ENCODE results near the gene ATP7B.

The ATP7B gene

GRCh38 chr13:51950722-51951121 lies 60.5 kb downstream of the ATP7B start:
- no peak for DNase-seq (ENCODE audit: low read depth)

- no peak for DNase-seq (ENCODE audit: low read depth)
These were observed 65.0 kb downstream of the ATP7B start for GRCh38 chr13:51946163-51946669.

- no peak for DNase-seq (ENCODE audit: low read depth)
These were observed 66.1 kb downstream of the ATP7B start for GRCh38 chr13:51945149-51945548.

GRCh38 chr13:51944428-51944827 lies 66.8 kb downstream of the ATP7B start:
- DNase-seq (ENCODE audit: low read depth) = no peak

GRCh38 chr13:51943721-51944120 lies 67.5 kb downstream of the ATP7B start:
- no peak for DNase-seq (ENCODE audit: low read depth)

- DNase-seq (ENCODE audit: low read depth) = no peak
These were observed 69.1 kb downstream of the ATP7B start for GRCh38 chr13:51942189-51942588.

- DNase-seq (ENCODE audit: low read depth) = no peak
These were observed 72.8 kb downstream of the ATP7B start for GRCh38 chr13:51938454-51938853.

- DNase-seq (ENCODE audit: low read depth) = no peak
These were observed 73.6 kb downstream of the ATP7B start for GRCh38 chr13:51937320-51938290.

GRCh38 chr13:51935326-51936171 lies 75.7 kb downstream of the ATP7B start:
- no peak for DNase-seq (ENCODE audit: low read depth)

- DNase-seq (ENCODE audit: low read depth) = no peak
These were observed 76.7 kb downstream of the ATP7B start for GRCh38 chr13:51934461-51935087.

- DNase-seq (ENCODE audit: low read depth) = no peak
These were observed 77.7 kb downstream of the ATP7B start for GRCh38 chr13:51933466-51934058.

- DNase-seq (ENCODE audit: low read depth) = no peak
These were observed 79.0 kb downstream of the ATP7B start for GRCh38 chr13:51932231-51932630.

- DNase-seq (ENCODE audit: low read depth) = no peak
These were observed 79.6 kb downstream of the ATP7B start for GRCh38 chr13:51931606-51932005.

GRCh38 chr13:51929699-51930098 lies 81.6 kb downstream of the ATP7B start:
- DNase-seq (ENCODE audit: low read depth) = no peak

- no peak for DNase-seq (ENCODE audit: low read depth)
These were observed 83.0 kb downstream of the ATP7B start for GRCh38 chr13:51928231-51928630.

- no peak for DNase-seq (ENCODE audit: low read depth)
These were observed 84.1 kb downstream of the ATP7B start for GRCh38 chr13:51927129-51927528.

- no peak for DNase-seq (ENCODE audit: low read depth)
These were observed 84.7 kb downstream of the ATP7B start for GRCh38 chr13:51926528-51926885.

GRCh38 chr13:51925865-51926527 lies 85.3 kb downstream of the ATP7B start:
- DNase-seq (ENCODE audit: low read depth) = no peak

GRCh38 chr13:51924756-51925544 lies 86.3 kb downstream of the ATP7B start:
- no peak for DNase-seq (ENCODE audit: low read depth)

GRCh38 chr13:51923983-51924539 lies 87.2 kb downstream of the ATP7B start:
- DNase-seq (ENCODE audit: low read depth) = no peak

Data from stimulated activated CD4-positive, alpha-beta T cell treated with anti-CD3 and anti-CD28 coated beads, Interleukin-2, amount 100 ng/mL, for 4 hours (primary cell).